HepG2 (cell line): ENCODE data around the gene B9D2. TPM values are rescaled to one million over a fixed set of nuclear protein-coding genes. Genes with fewer than 3 reads are reported as not detected.
A peak's percentile ranks its signal among the peaks of the same experiment; 100 is the strongest.

Experiments used
- ATAC-seq: fragments of 200-7000 bp; cut with Tn5 transposase; 3 replicates; pipeline ENCODE4 v1.9.1; 2020; ENCODE audit warnings: mild to moderate bottlenecking, moderate library complexity
- BruUV-seq: library from RNA; stranded (reverse); fragments of 400-500 nt; replicated peaks from 2 replicates; lab custom pipeline; 2021; lab: Mats Ljungman, UMichigan
- CTCF ChIA-PET: fragments of 300-600 bp; formaldehyde crosslinking; extraction: SDS; loops from one replicate; lab custom pipeline; 2021; ENCODE audit warnings: low total read pairs, inconsistent platforms, low intra/inter-chr PET ratio; lab: Yijun Ruan, JAX
- POLR2A ChIA-PET: fragments of 350-600 bp; sonication (Branson Sonifier 250); formaldehyde crosslinking; loops from one replicate; lab custom pipeline; 2020; ENCODE audit warnings: antibody characterized with exemption, inconsistent platforms; lab: Yijun Ruan, JAX
- DNase-seq: peaks from one replicate; pipeline ENCODE4 v3.0.0-alpha.2; 2015; ENCODE audit warnings: low spot score
- FAIRE-seq: peaks from 3 replicates; lab custom pipeline; 2011; peaks lifted over from hg19 to GRCh38; lab: Jason Lieb, UNC
- H2AFZ ChIP-seq: one replicate; pipeline ENCODE4 v1.6.1; 2011; ENCODE audit warnings: low read length, inconsistent platforms
- H3K27ac ChIP-seq: fragments of 300-600 bp; 3 replicates; pipeline ENCODE4 v1.8.0; 2011; ENCODE audit warnings: mixed run types, mild to moderate bottlenecking, mixed read lengths, low read length, inconsistent platforms; ENCODE audit not compliant: insufficient read depth; ENCODE audit errors: extremely low read length
- H3K27me3 ChIP-seq, 2 experiments: fragments of 200-600 bp in 1 of 2; 2 replicates in 1 of 2; 3 replicates in 1 of 2; pipeline versions ENCODE4 v1.6.0 to v1.8.0; 2011; ENCODE audit warnings: low read length in 2 of 2, mild to moderate bottlenecking in 2 of 2, moderate library complexity in 2 of 2, inconsistent platforms in 1 of 2; ENCODE audit not compliant: insufficient read depth in 2 of 2, control insufficient read depth in 1 of 2
- H3K36me3 ChIP-seq, 2 experiments: fragments of 200-600 bp in 1 of 2; replicated peaks in 1 of 2; 2 replicates in 1 of 2; 3 replicates in 1 of 2; pipeline versions ENCODE4 v1.5.1 to v1.8.0; 2011; ENCODE audit warnings: low read length in 2 of 2, inconsistent platforms in 1 of 2; ENCODE audit not compliant: insufficient read depth in 2 of 2, control insufficient read depth in 1 of 2
- H3K4me1 ChIP-seq: 2 replicates; pipeline ENCODE4 v1.5.1; 2012; ENCODE audit warnings: low read length, inconsistent platforms; ENCODE audit not compliant: insufficient read depth
- H3K4me2 ChIP-seq: 2 replicates; pipeline ENCODE4 v1.6.0; 2011; ENCODE audit warnings: low read depth, low read length, inconsistent platforms
- H3K4me3 ChIP-seq, 3 experiments: fragments of 200-600 bp in 1 of 3; sonication (generic), shearing (Covaris generic) in 1 of 3; replicated peaks in 1 of 3; 2 replicates each; pipeline ENCODE4 v1.5.1; 2011 to 2016; ENCODE audit warnings: low read length in 3 of 3, inconsistent platforms in 2 of 3, low read depth in 2 of 3, mild to moderate bottlenecking in 2 of 3, control low read depth in 1 of 3, mixed read lengths in 1 of 3; ENCODE audit not compliant: insufficient read depth in 1 of 3
- H3K79me2 ChIP-seq: one replicate; pipeline ENCODE4 v1.6.1; 2011; ENCODE audit warnings: low read length, inconsistent platforms; ENCODE audit not compliant: insufficient read depth
- H3K9ac ChIP-seq: 2 replicates; pipeline ENCODE4 v1.6.0; 2011; ENCODE audit warnings: mild to moderate bottlenecking, low read depth, low read length, inconsistent platforms; ENCODE audit not compliant: insufficient read depth
- H3K9me3 ChIP-seq: 2 replicates; pipeline ENCODE4 v1.5.1; 2012; ENCODE audit warnings: mild to moderate bottlenecking, low read length
- H4K20me1 ChIP-seq: 2 replicates; pipeline ENCODE4 v1.6.0; 2011; ENCODE audit warnings: inconsistent platforms, mild to moderate bottlenecking, low read length, moderate library complexity; ENCODE audit not compliant: insufficient read depth
- FOXA1 ChIP-seq, 2 experiments: fragments of 450-650 bp in 1 of 2; sonication (generic) in 1 of 2; formaldehyde crosslinking in 1 of 2; IDR thresholded peaks; 2 replicates each; pipeline versions ENCODE4 v1.4.0 to v1.6.1; 2016 to 2020; ENCODE audit warnings: missing genetic modification reagents in 1 of 2
- FOXA3 ChIP-seq: IDR thresholded peaks from 2 replicates; pipeline ENCODE4 v1.6.1; 2016; ENCODE audit warnings: missing genetic modification reagents, missing compliant biosample characterization
- HMGA1 ChIP-seq: sonication (generic); formaldehyde crosslinking; conservative IDR thresholded peaks from 2 replicates; pipeline ENCODE4 v1.4.0; 2020; ENCODE audit warnings: missing genetic modification reagents
- KLF12 ChIP-seq: sonication (generic); formaldehyde crosslinking; IDR thresholded peaks from 2 replicates; pipeline ENCODE4 v1.4.0; 2020; ENCODE audit warnings: missing genetic modification reagents, borderline replicate concordance
- RBM39 ChIP-seq: fragments of 200-400 bp; formaldehyde crosslinking; IDR thresholded peaks from one replicate; pipeline ENCODE4 v1.6.1; 2018; ENCODE audit warnings: antibody characterized with exemption, mild to moderate bottlenecking, low read depth, low read length; ENCODE audit not compliant: poor library complexity, severe bottlenecking
- RXRA ChIP-seq: sonication (generic); formaldehyde crosslinking; IDR thresholded peaks from 2 replicates; pipeline ENCODE4 v1.5.1; 2020; ENCODE audit warnings: missing genetic modification reagents
- ZFX ChIP-seq: sonication (generic); formaldehyde crosslinking; IDR thresholded peaks from 2 replicates; pipeline ENCODE4 v1.4.0; 2020; ENCODE audit warnings: mild to moderate bottlenecking, low read depth, missing genetic modification reagents, moderate library complexity
- ZNF3 ChIP-seq: IDR thresholded peaks from 2 replicates; pipeline ENCODE4 v1.7.0; 2017; ENCODE audit warnings: inconsistent platforms
- WGBS: methylation state at CpG from one replicate; pipeline ENCODE4 v1.1.6; 2017; ENCODE audit warnings: low lambda C conversion rate; 5-methylcytosine and 5-hydroxymethylcytosine counted together
- in situ Hi-C: cut with HindIII; loops from 2 replicates; pipeline ENCODE4 v1.10.0; 2017; ENCODE audit warnings: low pct_unique_long_range_greater_than_20kb; ENCODE audit not compliant: extremely low pct_ligation_motif_present
- intact Hi-C: fragments of 100-400 bp; cut with micrococcal nuclease; formaldehyde crosslinking; loops from one replicate; pipeline ENCODE4 v1.10.0; 2022; ENCODE audit not compliant: unreplicated experiment
- polyA plus RNA-seq, 8 experiments: library from polyadenylated mRNA; depleted of rRNA in 3 of 8; stranded (reverse) in 7 of 8; unstranded in 1 of 8; fragments of >200 nt; fragmentation: Illumina TruSeq in 4 of 8; extraction: Trizol in 4 of 8; gene quantifications; 2 replicates each; pipeline versions ENCODE4 v1.2.1 to v1.2.3, GENCODE V29; 2011 to 2016; ENCODE audit warnings: low read depth in 4 of 8, missing spikeins in 1 of 8, mixed read lengths in 1 of 8; ENCODE audit not compliant: insufficient read depth in 1 of 8
- total RNA-seq, 5 experiments: library from RNA; depleted of rRNA; stranded (reverse); fragments of >200 nt; fragmentation: Illumina TruSeq; extraction: Trizol; gene quantifications; 2 replicates each; pipeline ENCODE4 v1.2.3, GENCODE V29; 2016; ENCODE audit warnings: low read depth in 1 of 5
- TF ChIP-seq, protein P1 (sequence below): sonication (generic); formaldehyde crosslinking; IDR thresholded peaks from 2 replicates; pipeline ENCODE4 v1.5.0; 2020; ENCODE audit warnings: mild to moderate bottlenecking, missing genetic modification reagents, moderate library complexity
- TF ChIP-seq, protein P2 (sequence below): sonication (generic); formaldehyde crosslinking; IDR thresholded peaks from 2 replicates; pipeline ENCODE4 v1.4.0; 2020; ENCODE audit warnings: missing genetic modification reagents
- TF ChIP-seq, protein P3 (sequence below): sonication (generic); formaldehyde crosslinking; IDR thresholded peaks from 2 replicates; pipeline ENCODE4 v1.4.0; 2020; ENCODE audit warnings: missing genetic modification reagents, borderline replicate concordance
- TF ChIP-seq, protein P4 (sequence below): sonication (generic); formaldehyde crosslinking; IDR thresholded peaks from 2 replicates; pipeline ENCODE4 v1.5.1; 2020; ENCODE audit warnings: mild to moderate bottlenecking, missing genetic modification reagents, borderline replicate concordance

The B9D2 gene
- total and polyA plus RNA-seq, 2 of the 13 experiments (the other 11 are each of a cell fraction or from before 2014, with no cell fraction given), result 3.1 to 4.4 TPM

DNA sequence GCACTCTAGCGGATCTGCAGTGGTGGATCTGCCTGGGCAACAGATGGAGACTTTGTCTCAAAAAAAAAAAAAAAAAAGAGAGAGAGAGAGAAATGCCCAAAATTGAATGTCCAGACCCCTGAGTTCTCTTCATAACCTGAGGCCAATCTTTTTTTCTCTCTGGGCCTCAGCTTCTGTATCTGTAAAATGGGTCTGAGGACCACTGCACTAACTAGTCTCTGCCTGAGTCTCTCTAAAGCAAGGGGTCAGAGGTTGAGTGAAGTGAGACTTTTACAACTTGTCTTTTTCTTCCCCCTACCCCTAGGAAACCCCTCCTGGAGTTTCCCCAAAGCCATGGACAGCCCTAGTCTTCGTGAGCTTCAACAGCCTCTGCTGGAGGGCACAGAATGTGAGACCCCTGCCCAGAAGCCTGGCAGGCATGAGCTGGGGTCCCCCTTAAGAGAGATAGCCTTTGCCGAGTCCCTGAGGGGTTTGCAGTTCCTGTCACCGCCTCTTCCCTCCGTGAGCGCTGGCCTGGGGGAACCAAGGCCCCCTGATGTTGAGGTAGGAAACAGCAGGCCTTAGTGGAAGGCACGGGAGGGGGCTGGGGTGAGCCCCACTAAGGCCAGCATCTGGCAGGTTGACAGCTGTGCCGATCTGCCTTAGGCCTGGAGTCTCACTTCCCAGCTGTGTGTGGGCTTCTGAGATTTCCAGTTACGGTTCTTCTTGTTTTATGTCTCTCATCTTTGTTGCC is 14.2 kb upstream of the B9D2 start:
- Histone ChIP-seq H3K27ac (peak overlapping the region; percentile 3), H3K4me2 (peak overlapping the region; percentile 24; the same call in 1 of the 2 replicates), H3K79me2 (no peaks in the 10 kb centered on the region), H3K4me3 (no peak overlapping the region), H2AFZ (no peak overlapping the region), H3K36me3 (peaks cover 0 to 3% of the 10 kb centered on the region in 2 experiments; a peak in 2 of 5 replicates), H3K9me3 (no peaks in the 10 kb centered on the region), H3K4me1 (peaks cover 26% of the 10 kb centered on the region), H4K20me1 (no peaks in the 10 kb centered on the region), H3K9ac (no peak overlapping the region), H3K27me3 (no peaks in the 10 kb centered on the region)
- ChIA-PET CTCF (no interaction called here), POLR2A (interaction anchor here (2.5 kb wide), 1 partner anchor 14 kb away, joined by 11 read pairs; the partner anchor contains the start of gene B9D2)
- ATAC-seq (peak; percentile 83), FAIRE-seq (no peak), DNase-seq (no peak)
- in situ Hi-C loops (no loop called here), intact Hi-C loops (no loop called here)
- no TSS peak for BruUV-seq
- WGBS, result 64% methylated on average over 5 of the region's 9 CpGs
- TF ChIP-seq FOXA3 (no peak), RBM39 (no peak), ZNF3 (no peak), RXRA (CRISPR knock-in tag) (0 out of 2 replicates have a peak, but pooled peaks have one; percentile 23), HMGA1 (CRISPR knock-in tag) (no peak), KLF12 (no peak), FOXA1 (IDR thresholded peaks at IDR 0.05) (no peak), FOXA1 (CRISPR knock-in tag; IDR thresholded peaks at IDR 0.05) (no peak), ZFX (peak; percentile 17; the same call in 1 of the 2 replicates)
- TF ChIP-seq, protein P1, sequence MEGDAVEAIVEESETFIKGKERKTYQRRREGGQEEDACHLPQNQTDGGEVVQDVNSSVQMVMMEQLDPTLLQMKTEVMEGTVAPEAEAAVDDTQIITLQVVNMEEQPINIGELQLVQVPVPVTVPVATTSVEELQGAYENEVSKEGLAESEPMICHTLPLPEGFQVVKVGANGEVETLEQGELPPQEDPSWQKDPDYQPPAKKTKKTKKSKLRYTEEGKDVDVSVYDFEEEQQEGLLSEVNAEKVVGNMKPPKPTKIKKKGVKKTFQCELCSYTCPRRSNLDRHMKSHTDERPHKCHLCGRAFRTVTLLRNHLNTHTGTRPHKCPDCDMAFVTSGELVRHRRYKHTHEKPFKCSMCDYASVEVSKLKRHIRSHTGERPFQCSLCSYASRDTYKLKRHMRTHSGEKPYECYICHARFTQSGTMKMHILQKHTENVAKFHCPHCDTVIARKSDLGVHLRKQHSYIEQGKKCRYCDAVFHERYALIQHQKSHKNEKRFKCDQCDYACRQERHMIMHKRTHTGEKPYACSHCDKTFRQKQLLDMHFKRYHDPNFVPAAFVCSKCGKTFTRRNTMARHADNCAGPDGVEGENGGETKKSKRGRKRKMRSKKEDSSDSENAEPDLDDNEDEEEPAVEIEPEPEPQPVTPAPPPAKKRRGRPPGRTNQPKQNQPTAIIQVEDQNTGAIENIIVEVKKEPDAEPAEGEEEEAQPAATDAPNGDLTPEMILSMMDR (CRISPR knock-in tag), result no peak; the same call in 1 of the 2 replicates
- TF ChIP-seq, protein P2, sequence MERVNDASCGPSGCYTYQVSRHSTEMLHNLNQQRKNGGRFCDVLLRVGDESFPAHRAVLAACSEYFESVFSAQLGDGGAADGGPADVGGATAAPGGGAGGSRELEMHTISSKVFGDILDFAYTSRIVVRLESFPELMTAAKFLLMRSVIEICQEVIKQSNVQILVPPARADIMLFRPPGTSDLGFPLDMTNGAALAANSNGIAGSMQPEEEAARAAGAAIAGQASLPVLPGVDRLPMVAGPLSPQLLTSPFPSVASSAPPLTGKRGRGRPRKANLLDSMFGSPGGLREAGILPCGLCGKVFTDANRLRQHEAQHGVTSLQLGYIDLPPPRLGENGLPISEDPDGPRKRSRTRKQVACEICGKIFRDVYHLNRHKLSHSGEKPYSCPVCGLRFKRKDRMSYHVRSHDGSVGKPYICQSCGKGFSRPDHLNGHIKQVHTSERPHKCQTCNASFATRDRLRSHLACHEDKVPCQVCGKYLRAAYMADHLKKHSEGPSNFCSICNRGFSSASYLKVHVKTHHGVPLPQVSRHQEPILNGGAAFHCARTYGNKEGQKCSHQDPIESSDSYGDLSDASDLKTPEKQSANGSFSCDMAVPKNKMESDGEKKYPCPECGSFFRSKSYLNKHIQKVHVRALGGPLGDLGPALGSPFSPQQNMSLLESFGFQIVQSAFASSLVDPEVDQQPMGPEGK (CRISPR knock-in tag), result peak; percentile 68
- TF ChIP-seq, protein P3, sequence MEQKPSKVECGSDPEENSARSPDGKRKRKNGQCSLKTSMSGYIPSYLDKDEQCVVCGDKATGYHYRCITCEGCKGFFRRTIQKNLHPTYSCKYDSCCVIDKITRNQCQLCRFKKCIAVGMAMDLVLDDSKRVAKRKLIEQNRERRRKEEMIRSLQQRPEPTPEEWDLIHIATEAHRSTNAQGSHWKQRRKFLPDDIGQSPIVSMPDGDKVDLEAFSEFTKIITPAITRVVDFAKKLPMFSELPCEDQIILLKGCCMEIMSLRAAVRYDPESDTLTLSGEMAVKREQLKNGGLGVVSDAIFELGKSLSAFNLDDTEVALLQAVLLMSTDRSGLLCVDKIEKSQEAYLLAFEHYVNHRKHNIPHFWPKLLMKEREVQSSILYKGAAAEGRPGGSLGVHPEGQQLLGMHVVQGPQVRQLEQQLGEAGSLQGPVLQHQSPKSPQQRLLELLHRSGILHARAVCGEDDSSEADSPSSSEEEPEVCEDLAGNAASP (CRISPR knock-in tag), result no peak
- TF ChIP-seq, protein P4, sequence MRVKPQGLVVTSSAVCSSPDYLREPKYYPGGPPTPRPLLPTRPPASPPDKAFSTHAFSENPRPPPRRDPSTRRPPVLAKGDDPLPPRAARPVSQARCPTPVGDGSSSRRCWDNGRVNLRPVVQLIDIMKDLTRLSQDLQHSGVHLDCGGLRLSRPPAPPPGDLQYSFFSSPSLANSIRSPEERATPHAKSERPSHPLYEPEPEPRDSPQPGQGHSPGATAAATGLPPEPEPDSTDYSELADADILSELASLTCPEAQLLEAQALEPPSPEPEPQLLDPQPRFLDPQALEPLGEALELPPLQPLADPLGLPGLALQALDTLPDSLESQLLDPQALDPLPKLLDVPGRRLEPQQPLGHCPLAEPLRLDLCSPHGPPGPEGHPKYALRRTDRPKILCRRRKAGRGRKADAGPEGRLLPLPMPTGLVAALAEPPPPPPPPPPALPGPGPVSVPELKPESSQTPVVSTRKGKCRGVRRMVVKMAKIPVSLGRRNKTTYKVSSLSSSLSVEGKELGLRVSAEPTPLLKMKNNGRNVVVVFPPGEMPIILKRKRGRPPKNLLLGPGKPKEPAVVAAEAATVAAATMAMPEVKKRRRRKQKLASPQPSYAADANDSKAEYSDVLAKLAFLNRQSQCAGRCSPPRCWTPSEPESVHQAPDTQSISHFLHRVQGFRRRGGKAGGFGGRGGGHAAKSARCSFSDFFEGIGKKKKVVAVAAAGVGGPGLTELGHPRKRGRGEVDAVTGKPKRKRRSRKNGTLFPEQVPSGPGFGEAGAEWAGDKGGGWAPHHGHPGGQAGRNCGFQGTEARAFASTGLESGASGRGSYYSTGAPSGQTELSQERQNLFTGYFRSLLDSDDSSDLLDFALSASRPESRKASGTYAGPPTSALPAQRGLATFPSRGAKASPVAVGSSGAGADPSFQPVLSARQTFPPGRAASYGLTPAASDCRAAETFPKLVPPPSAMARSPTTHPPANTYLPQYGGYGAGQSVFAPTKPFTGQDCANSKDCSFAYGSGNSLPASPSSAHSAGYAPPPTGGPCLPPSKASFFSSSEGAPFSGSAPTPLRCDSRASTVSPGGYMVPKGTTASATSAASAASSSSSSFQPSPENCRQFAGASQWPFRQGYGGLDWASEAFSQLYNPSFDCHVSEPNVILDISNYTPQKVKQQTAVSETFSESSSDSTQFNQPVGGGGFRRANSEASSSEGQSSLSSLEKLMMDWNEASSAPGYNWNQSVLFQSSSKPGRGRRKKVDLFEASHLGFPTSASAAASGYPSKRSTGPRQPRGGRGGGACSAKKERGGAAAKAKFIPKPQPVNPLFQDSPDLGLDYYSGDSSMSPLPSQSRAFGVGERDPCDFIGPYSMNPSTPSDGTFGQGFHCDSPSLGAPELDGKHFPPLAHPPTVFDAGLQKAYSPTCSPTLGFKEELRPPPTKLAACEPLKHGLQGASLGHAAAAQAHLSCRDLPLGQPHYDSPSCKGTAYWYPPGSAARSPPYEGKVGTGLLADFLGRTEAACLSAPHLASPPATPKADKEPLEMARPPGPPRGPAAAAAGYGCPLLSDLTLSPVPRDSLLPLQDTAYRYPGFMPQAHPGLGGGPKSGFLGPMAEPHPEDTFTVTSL (CRISPR knock-in tag), result no peak
